PC-3 (cell line): ENCODE data around the gene LDHAL6A. TPM values are rescaled to one million over a fixed set of nuclear protein-coding genes. Genes with fewer than 3 reads are reported as not detected.

Experiments
- ATAC-seq: fragments of 200-7000 bp; cut with Tn5 transposase; 2 replicates; pipeline ENCODE4 v1.9.1; 2020; ENCODE audit warnings: mild to moderate bottlenecking, moderate library complexity
- BruUV-seq: library from RNA; stranded (reverse); fragments of 400-500 nt; replicated peaks from 2 replicates; lab custom pipeline; 2021; lab: Mats Ljungman, UMichigan
- CTCF ChIA-PET: fragments of 300-600 bp; sonication (Branson Sonifier 250); formaldehyde crosslinking; loops from one replicate; lab custom pipeline; 2022; ENCODE audit warnings: antibody characterized with exemption; lab: Charles Lee
- POLR2A ChIA-PET: fragments of 300-600 bp; sonication (Branson Sonifier 250); formaldehyde crosslinking; loops from one replicate; lab custom pipeline; 2022; ENCODE audit warnings: antibody characterized with exemption; ENCODE audit not compliant: unreplicated experiment; lab: Charles Lee
- DNase-seq: peaks from one replicate; pipeline ENCODE4 v3.0.0-alpha.2; 2015
- H2AFZ ChIP-seq: fragments of 300-600 bp; sonication (generic); 2 replicates; pipeline ENCODE4 v1.6.0; 2016; ENCODE audit warnings: antibody characterized with exemption, low read length
- H3F3A ChIP-seq: fragments of 300-600 bp; sonication (generic); one replicate; pipeline ENCODE4 v1.6.0; 2017; ENCODE audit warnings: antibody characterized with exemption, low read length, control low read depth, mild to moderate bottlenecking; ENCODE audit not compliant: unreplicated experiment
- H3K27ac ChIP-seq: fragments of 300-600 bp; sonication (generic); 2 replicates; pipeline ENCODE4 v1.5.1; 2016; ENCODE audit warnings: mild to moderate bottlenecking, low read length
- H3K27me3 ChIP-seq: fragments of 300-600 bp; sonication (generic); 2 replicates; pipeline ENCODE4 v1.6.1; 2016; ENCODE audit warnings: low read length, mixed read lengths
- H3K36me3 ChIP-seq: fragments of 300-600 bp; sonication (generic); 2 replicates; pipeline ENCODE4 v1.6.1; 2016; ENCODE audit warnings: low read depth, mixed run types, low read length, mixed read lengths
- H3K4me1 ChIP-seq: fragments of 300-600 bp; sonication (generic); 2 replicates; pipeline ENCODE4 v1.5.1; 2016; ENCODE audit warnings: low read length; ENCODE audit not compliant: insufficient read depth
- H3K4me2 ChIP-seq: fragments of 300-600 bp; sonication (generic); 2 replicates; pipeline ENCODE4 v1.6.0; 2016; ENCODE audit warnings: low read length
- H3K4me3 ChIP-seq: fragments of 300-600 bp; sonication (generic); 2 replicates; pipeline ENCODE4 v1.5.1; 2016; ENCODE audit warnings: mild to moderate bottlenecking, low read length, mixed read lengths
- H3K79me2 ChIP-seq: fragments of 300-600 bp; sonication (generic); 2 replicates; pipeline ENCODE4 v1.6.1; 2017; ENCODE audit warnings: low read length, mixed read lengths
- H3K9ac ChIP-seq: fragments of 300-600 bp; sonication (generic); 2 replicates; pipeline ENCODE4 v1.6.0; 2016; ENCODE audit warnings: mild to moderate bottlenecking, low read length
- H3K9me2 ChIP-seq: fragments of 300-600 bp; sonication (generic); replicated peaks from 2 replicates; pipeline ENCODE4 v1.6.1; 2016; ENCODE audit warnings: mixed run types, low read length, mixed read lengths
- H3K9me3 ChIP-seq: fragments of 300-600 bp; sonication (generic); 2 replicates; pipeline ENCODE4 v1.6.1; 2016; ENCODE audit warnings: low read length, mixed read lengths
- H4K20me1 ChIP-seq: fragments of 300-600 bp; sonication (generic); 2 replicates; pipeline ENCODE4 v1.6.1; 2016; ENCODE audit warnings: low read length, mixed read lengths
- CTCF ChIP-seq: fragments of 300-600 bp; sonication (generic); conservative IDR thresholded peaks from 2 replicates; pipeline ENCODE4 v1.5.1; 2017; ENCODE audit warnings: antibody characterized with exemption, low read depth, mild to moderate bottlenecking, low read length
- EZH2 ChIP-seq: fragments of 300-600 bp; sonication (generic); IDR thresholded peaks from one replicate; pipeline ENCODE4 v1.6.1; 2017; ENCODE audit warnings: antibody characterized with exemption, mild to moderate bottlenecking, low read length; ENCODE audit not compliant: unreplicated experiment
- EZH2phosphoT487 ChIP-seq: fragments of 300-600 bp; sonication (generic); IDR thresholded peaks from 2 replicates; pipeline ENCODE4 v1.6.1; 2018; ENCODE audit warnings: mild to moderate bottlenecking, antibody characterized with exemption, low read length, borderline replicate concordance
- intact Hi-C: fragments of 100-400 bp; cut with micrococcal nuclease; formaldehyde crosslinking; loops from 2 replicates; pipeline ENCODE4 v1.9.0; 2023
- total RNA-seq: library from RNA; depleted of rRNA; stranded (reverse); fragments of >200 nt; gene quantifications from 2 replicates; pipeline ENCODE4 v1.2.3, GENCODE V29; 2014

Gene LDHAL6A
- total RNA-seq, 1 experiment from 2014 or later: not detected

GRCh38 chr11:18498039-18498438 lies 42.4 kb downstream of the LDHAL6A start:
- H3K79me2 ChIP-seq: no peaks in the 10 kb centered on the region
- no peaks in the 10 kb centered on the region for H3K9me2 ChIP-seq
- TF ChIP-seq EZH2: no peak
- no peak for TF ChIP-seq CTCF
- no peak for TF ChIP-seq EZH2phosphoT487
- peaks cover 2% of the 10 kb centered on the region for H3F3A ChIP-seq
- H3K4me2 ChIP-seq: no peak overlapping the region
- ATAC-seq: no peak
- ChIA-PET CTCF (interaction anchor here (0.6 kb wide), 1 partner anchor 1302 kb away, joined by 3 read pairs; no protein-coding TSS in a partner anchor), POLR2A (no interaction called here)
- no peaks in the 10 kb centered on the region for H3K9me3 ChIP-seq
- DNase-seq: no peak
- no peak overlapping the region for H3K4me3 ChIP-seq
- no TSS peak for BruUV-seq
- H3K36me3 ChIP-seq: peaks cover 18% of the 10 kb centered on the region; the same call in 1 of the 2 replicates
- no peaks in the 10 kb centered on the region for H4K20me1 ChIP-seq
- no peak overlapping the region for H2AFZ ChIP-seq
- intact Hi-C loops: loop anchor here (10.0 kb wide), 1 partner anchor 173 kb away; the partner anchor contains the start of genes GTF2H1 and HPS5
- no peaks in the 10 kb centered on the region for H3K27me3 ChIP-seq
- H3K27ac ChIP-seq: no peak overlapping the region
- H3K4me1 ChIP-seq: peaks cover 23% of the 10 kb centered on the region
- no peak overlapping the region for H3K9ac ChIP-seq

GRCh38 chr11:18501629-18502028 lies 46.0 kb downstream of the LDHAL6A start:
- H3K27ac ChIP-seq: no peak overlapping the region
- no peaks in the 10 kb centered on the region for H3F3A ChIP-seq
- DNase-seq (no peak), ATAC-seq (no peak)
- intact Hi-C loops: no loop called here
- no peak overlapping the region for H3K4me3 ChIP-seq
- H2AFZ ChIP-seq: no peak overlapping the region
- no TSS peak for BruUV-seq
- no peaks in the 10 kb centered on the region for H3K9me3 ChIP-seq
- H3K79me2 ChIP-seq: no peaks in the 10 kb centered on the region
- H3K4me2 ChIP-seq: no peak overlapping the region
- H3K9ac ChIP-seq: no peak overlapping the region
- no peaks in the 10 kb centered on the region for H3K27me3 ChIP-seq
- no peak for TF ChIP-seq EZH2
- no peak for TF ChIP-seq EZH2phosphoT487
- no peak for TF ChIP-seq CTCF
- ChIA-PET CTCF (no interaction called here), POLR2A (no interaction called here)
- H3K9me2 ChIP-seq: no peaks in the 10 kb centered on the region
- no peaks in the 10 kb centered on the region for H4K20me1 ChIP-seq
- H3K4me1 ChIP-seq: no peaks in the 10 kb centered on the region
- peaks cover 18% of the 10 kb centered on the region; the same call in 1 of the 2 replicates for H3K36me3 ChIP-seq

GRCh38 chr11:18502352-18502751 lies 46.7 kb downstream of the LDHAL6A start:
- no peaks in the 10 kb centered on the region for H3K27me3 ChIP-seq
- intact Hi-C loops: no loop called here
- H3K4me3 ChIP-seq: no peak overlapping the region
- no peaks in the 10 kb centered on the region for H3K4me1 ChIP-seq
- H3K27ac ChIP-seq: no peak overlapping the region
- H3K4me2 ChIP-seq: no peak overlapping the region
- H2AFZ ChIP-seq: no peak overlapping the region
- ChIA-PET CTCF (no interaction called here), POLR2A (no interaction called here)
- H3F3A ChIP-seq: no peaks in the 10 kb centered on the region
- no peaks in the 10 kb centered on the region for H3K79me2 ChIP-seq
- TF ChIP-seq EZH2 (no peak), CTCF (no peak), EZH2phosphoT487 (no peak)
- no peaks in the 10 kb centered on the region for H3K9me3 ChIP-seq
- H3K9me2 ChIP-seq: no peaks in the 10 kb centered on the region
- ATAC-seq (no peak), DNase-seq (no peak)
- no TSS peak for BruUV-seq
- no peaks in the 10 kb centered on the region for H4K20me1 ChIP-seq
- H3K36me3 ChIP-seq: peaks cover 18% of the 10 kb centered on the region; the same call in 1 of the 2 replicates
- H3K9ac ChIP-seq: no peak overlapping the region
